Measurements from ENCODE around the gene SLC25A22.

Gene SLC25A22

GRCh38 chr11:821512-822371 is 23.7 kb upstream of the SLC25A22 start:
- DNase-seq (ENCODE audit: low spot score) = no peak

DNA sequence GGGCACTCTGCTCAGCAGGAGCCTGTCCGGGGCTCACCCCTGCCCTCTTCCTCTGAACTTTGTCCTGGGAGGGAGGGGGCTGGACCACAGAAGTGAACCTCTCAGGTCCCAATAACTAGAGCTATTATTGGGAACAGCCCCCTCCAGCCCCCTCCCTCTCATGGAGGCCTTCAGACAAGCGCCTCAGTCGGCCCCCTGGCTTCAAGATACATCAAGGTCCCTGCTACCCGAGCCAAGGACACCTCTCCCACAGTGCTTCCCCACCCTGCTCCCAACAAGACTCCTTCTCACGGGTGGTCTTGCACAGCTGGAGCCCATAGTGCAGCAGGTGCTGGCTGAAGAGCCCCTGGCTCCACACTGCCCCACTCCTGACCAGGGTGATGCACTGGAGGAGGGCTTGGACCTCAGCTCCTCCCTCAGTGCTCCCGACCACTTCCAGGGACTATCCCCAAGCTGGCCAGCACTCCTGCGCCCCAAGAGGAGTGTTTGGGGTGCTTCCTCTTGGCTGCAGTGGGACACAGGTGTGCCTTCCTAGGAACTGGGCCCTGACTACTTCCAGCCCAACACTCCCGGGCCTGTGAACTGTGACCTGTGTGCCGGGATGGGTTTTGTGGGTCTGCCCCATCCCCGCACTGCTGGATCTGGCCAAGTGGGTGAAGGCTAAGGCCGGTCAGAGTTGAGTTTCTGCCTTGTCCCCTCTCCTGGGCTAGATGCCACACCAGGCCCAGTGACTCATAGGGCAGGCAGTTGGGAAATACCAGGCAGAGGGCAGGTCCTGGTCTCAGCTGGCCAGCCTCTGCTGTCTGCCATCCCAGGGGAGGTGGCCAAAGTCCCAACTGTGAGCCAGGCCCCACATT is 22.8 kb upstream of the SLC25A22 start:
- DNase-seq (ENCODE audit: low spot score) = peak; percentile 71

GRCh38 chr11:819943-820649 is 22.0 kb upstream of the SLC25A22 start:
- peak; percentile 87 for DNase-seq (ENCODE audit: low spot score)

GRCh38 chr11:819129-819931 is 21.2 kb upstream of the SLC25A22 start:
- peak; percentile 95 for DNase-seq (ENCODE audit: low spot score)

- DNase-seq (ENCODE audit: low spot score) = no peak
Measured at GRCh38 chr11:818396-819128, 20.5 kb upstream of the SLC25A22 start, which contains the start of gene PNPLA2. PNPLA2 (plus strand) TSS chr11:818914; CDS start chr11:819719, 805 bp downstream.

- no peak for DNase-seq (ENCODE audit: low spot score)
Measured at GRCh38 chr11:816433-816779, 18.3 kb upstream of the SLC25A22 start.

DNA sequence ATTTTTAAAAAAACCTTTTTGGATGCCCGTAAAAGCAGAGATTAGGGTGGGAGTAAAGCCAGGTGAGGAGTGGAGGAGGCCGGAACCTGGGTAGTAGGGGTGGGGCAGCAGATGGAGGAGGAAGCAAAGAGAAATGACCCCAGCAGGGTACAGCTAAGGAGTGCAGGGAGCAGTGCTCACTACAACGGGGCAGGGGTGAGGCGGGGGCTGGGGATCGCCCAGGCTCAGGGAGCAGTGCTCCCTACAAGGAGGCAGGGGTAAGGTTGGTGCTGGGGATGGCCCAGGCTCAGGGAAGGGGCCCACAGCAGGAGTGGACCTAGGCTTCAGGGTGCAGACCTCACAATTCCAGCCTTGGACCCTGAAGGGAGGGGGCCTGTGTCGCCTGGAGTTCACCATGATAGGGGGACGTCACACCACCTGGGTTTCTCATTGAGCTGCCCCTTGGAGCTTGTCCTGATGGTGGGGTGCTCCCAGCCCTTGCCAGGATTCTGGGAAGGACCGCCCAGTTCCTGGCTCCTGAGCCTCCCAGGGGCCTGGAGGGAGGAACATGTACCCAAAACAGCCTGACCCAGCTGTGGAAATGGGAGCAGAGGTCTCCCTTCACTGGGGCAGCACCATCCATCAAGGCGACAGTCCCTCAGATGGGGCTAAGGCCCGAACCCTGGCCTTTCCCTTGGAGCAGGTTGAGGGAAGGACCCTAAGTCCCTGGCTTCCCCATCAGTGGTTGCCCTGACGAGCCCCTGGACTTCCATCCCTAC is 17.8 kb upstream of the SLC25A22 start:
- DNase-seq (ENCODE audit: low spot score) = no peak

DNA sequence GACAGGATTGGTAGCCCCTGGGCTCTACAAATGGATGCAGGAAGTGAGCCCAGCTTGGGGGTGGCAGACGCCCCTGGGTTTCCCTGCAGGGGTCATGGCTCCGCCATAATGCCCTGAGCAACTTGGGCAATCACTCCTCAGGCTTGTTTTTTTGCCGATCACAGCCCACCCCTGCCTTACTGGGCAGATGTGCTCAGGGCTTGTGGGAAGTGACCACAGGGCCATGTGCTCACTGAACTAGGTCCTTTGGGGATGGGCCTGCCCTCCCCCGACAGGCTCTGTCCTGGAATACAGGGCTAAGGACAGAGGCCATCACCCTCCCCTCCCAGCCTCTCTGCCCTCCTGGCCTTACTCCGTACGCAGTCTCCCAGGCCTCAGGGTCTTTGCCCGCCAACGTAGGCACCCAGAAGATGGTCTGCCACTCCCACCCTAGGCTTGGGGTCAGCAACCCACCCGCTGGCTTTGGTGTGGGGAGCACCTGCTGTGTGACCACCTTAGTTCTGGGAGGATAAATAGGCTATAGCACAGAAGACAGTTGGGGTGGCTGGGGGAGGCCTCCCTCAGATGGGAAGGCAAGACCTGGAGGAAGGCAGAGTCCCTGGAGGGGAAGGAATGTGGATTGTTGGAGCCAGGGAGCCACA is 15.5 kb upstream of the SLC25A22 start:
- DNase-seq (ENCODE audit: low spot score) = no peak

DNA sequence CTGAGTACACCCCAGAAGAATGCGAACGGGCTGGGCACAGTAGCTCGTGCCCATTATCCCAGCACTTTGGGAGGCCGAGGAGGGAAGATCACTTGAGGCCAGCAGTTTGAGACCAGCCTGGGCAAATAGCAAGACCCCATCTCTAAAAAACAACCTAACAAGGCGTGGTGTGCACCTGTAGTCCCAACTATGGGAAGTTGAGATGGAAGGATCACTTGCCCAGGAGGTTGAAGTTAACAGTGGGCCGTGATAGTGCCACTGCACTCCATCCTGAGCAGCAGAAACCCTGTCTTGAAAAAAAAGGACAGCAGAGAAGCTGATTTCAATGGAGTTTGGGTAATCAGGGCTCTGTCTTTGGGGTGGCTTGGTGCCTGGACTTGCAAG is 15.0 kb upstream of the SLC25A22 start:
- DNase-seq (ENCODE audit: low spot score) = no peak

- no peak for DNase-seq (ENCODE audit: low spot score)
Measured at GRCh38 chr11:812390-812789, 14.3 kb upstream of the SLC25A22 start.

DNA sequence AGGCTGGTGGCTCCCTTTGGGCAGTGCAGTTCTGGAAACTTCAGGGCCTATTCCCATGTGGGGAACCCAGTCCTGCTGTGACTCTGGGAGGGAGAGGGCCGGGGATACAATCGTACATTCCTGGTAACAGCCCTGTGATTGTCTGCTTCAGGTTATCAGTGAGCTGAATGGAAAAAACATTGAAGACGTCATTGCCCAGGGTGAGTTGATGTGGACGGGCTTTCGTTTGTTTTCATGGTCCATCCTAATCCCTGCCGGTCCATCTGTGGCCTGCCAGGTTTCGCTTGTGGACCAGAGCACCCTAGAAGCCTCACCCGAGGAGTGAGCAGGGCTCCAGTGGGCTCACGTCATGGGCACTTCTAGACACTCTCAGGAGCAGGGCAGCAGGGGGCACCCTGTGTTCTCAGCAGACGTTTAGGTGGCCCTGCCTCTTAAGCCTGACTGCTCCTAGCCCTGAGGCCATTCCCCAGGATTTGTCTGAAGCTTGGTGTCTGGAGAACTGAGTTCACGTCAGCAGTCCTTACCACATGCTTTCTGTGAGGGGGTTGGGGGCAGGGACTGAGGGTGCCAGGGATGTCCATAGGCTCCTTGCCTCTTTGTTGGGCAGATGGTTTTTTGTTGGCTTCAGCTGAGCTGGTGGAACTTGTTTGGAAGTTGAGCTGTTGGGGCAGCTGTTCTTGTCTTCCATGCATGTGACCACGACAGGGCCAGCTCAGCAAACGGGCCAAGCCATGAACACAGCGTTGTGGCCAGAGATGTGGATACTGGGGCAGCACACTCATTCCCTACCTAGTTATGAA is 13.6 kb upstream of the SLC25A22 start:
- no peak for DNase-seq (ENCODE audit: low spot score)

GRCh38 chr11:810040-810567 is 12.0 kb upstream of the SLC25A22 start:
- no peak for DNase-seq (ENCODE audit: low spot score)

- DNase-seq (ENCODE audit: low spot score) = peak; percentile 95
Measured at GRCh38 chr11:809287-810039, 11.4 kb upstream of the SLC25A22 start, which contains the start of gene RPLP2. RPLP2 (plus strand) TSS chr11:809967; CDS start chr11:810235, 268 bp downstream.

DNA sequence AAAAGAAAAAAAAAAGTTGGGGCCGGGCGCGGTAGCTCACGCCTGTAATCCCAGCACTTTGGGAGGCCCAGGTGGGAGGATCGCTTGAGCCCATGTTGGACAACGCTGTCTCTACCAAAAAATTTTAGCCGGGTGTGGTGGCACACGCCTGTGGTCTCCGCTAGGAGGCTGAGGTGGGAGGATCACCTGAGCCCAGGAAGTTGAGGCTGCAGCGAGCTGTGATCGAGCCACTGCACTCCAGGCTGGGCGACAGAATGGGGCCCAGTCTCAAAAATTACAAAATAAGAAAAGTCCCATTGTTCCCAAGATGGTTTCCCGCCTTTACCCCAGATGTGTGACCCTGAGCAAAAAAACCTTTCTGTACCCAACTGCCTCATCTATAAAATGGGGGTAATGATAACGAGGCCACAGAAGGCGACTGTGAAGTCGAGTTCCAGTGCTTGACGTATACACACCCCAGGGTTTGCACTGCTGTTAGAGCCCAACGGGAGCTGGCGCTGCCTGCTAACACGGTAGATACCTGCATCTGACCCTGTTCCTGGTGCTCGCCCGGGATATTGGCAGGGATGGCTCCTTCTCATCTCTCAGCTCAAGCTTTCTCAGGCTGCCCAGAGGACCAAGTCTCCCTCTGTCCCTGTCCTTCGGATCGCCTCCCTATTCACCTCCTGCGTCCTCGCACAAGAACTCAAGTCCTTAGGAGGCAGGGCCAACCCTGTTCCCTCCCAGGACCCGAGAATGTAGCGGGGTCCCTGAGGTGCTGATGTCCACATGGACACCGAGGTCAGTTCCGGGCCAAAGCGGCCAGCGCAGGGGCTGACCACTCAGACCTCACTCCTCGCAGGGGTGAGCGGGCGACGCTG is 10.6 kb upstream of the SLC25A22 start:
- peak; percentile 38 for DNase-seq (ENCODE audit: low spot score)

DNA sequence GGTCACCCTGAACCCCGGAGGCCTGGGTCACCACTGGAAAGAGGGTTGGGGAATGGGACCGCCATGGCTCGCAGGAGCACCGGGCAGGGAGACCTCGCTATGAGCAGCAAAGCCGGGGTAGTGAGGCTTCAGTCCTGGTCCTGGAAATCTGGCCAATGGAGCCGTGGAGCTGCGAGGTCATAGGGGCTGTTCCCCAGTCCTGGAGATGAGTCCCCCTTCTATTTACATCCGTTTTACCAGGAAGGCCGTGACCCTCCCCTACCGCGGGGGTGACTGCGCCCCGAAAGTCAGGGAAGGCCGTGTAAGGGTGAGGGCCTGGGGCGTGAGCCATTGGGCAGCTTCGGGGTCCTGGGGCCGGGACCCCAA is 6.5 kb upstream of the SLC25A22 start:
- no peak for DNase-seq (ENCODE audit: low spot score)

DNA sequence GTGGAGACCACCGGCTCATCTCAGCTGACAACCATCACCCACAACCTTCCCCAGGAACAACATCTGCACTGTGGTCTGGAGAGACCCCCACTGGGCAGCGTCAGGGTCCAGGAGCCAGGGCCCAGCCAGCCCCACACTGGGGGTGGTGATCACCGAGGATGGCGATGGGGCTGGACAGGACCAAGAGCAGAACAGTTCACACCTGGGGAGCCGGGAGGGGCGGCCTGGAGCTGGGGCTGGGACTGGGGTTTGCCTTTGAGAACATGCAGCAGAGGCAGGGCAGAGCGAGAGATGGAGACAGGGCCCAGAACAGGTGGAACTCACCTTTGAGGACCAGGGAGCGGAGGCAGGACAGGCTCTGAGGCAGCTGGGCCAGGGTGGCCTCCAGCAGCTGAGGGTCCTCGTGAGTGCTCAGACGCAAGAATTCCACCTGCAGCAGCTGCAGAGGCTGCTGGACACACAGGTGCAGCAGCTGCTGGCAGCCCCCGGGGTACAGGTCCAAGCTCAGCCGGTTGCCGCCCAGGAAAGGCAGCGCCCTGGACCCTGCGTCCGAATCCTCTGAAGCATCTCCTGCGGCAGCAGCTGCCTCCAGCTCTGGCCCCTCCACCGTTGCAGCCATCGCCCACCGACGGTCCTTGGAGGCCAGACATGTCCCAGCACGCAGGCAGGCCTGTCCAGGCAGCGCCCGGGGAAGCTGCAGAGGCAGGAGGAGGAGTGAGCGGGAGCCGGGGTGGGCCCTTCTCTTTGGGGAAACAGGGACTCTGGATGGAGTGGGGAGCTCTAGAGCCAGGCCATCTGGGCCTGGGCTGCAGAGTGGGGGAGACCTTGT is 5.9 kb upstream of the SLC25A22 start:
- no peak for DNase-seq (ENCODE audit: low spot score)
